NCI-H2196 treated with DMSO at 0.1 percent for 48 hours (cell line): Measurements from ENCODE around the gene ID2.
A peak's percentile ranks its signal among the peaks of the same experiment; 100 is the strongest.

ENCODE experiments used
- DNase-seq: peaks from one replicate; lab custom pipeline; 2025; ENCODE audit not compliant: unreplicated experiment; lab: John Stamatoyannopoulos, UW

ID2 gene

GRCh38 chr2:8647462-8647857, 34.4 kb upstream of the ID2 start:
- DNase-seq, result no peak

- no peak for DNase-seq
Measured at GRCh38 chr2:8648441-8649213, 33.2 kb upstream of the ID2 start.

GRCh38 chr2:8649718-8650117, 32.1 kb upstream of the ID2 start:
- no peak for DNase-seq

GRCh38 chr2:8650256-8650655, 31.6 kb upstream of the ID2 start:
- no peak for DNase-seq

GRCh38 chr2:8652774-8653426, 29.0 kb upstream of the ID2 start:
- no peak for DNase-seq

GRCh38 chr2:8653485-8653884, 28.4 kb upstream of the ID2 start:
- DNase-seq, result no peak

GRCh38 chr2:8654041-8654440, 27.8 kb upstream of the ID2 start:
- no peak for DNase-seq

GRCh38 chr2:8654483-8654882, 27.4 kb upstream of the ID2 start:
- no peak for DNase-seq

GRCh38 chr2:8656160-8656641, 25.7 kb upstream of the ID2 start:
- no peak for DNase-seq

GRCh38 chr2:8656811-8657210, 25.0 kb upstream of the ID2 start:
- no peak for DNase-seq

- DNase-seq, result no peak
Measured at GRCh38 chr2:8657423-8658062, 24.3 kb upstream of the ID2 start.

GRCh38 chr2:8658064-8658862, 23.6 kb upstream of the ID2 start:
- DNase-seq, result no peak

- peak; percentile 71 for DNase-seq
Measured at GRCh38 chr2:8659092-8659734, 22.6 kb upstream of the ID2 start.

- DNase-seq, result peak; percentile 34
Measured at GRCh38 chr2:8659735-8660492, 21.9 kb upstream of the ID2 start.

GRCh38 chr2:8661235-8661634, 20.6 kb upstream of the ID2 start:
- DNase-seq, result no peak

- DNase-seq, result no peak
Measured at GRCh38 chr2:8661736-8662135, 20.1 kb upstream of the ID2 start.

- DNase-seq, result no peak
Measured at GRCh38 chr2:8662239-8662879, 19.5 kb upstream of the ID2 start.

GRCh38 chr2:8663997-8664396, 17.9 kb upstream of the ID2 start:
- no peak for DNase-seq

- DNase-seq, result no peak
Measured at GRCh38 chr2:8666581-8666980, 15.3 kb upstream of the ID2 start.
